ENCODE data around the gene KRTAP19-6. TPM values are rescaled to one million over a fixed set of nuclear protein-coding genes. Genes with fewer than 3 reads are reported as not detected.

KRTAP19-6 gene
- total RNA-seq, 6 experiments from 2014 or later: not detected

- DNase-seq (no peak), ATAC-seq (no peak)
- H3K4me3 ChIP-seq: no peak overlapping the region
- no peaks in the 10 kb centered on the region for H3K36me3 ChIP-seq
- H3K4me1 ChIP-seq: no peaks in the 10 kb centered on the region
- H3K27ac ChIP-seq: no peak overlapping the region
- intact Hi-C loops (cut with DNase I): no loop called here
- no peaks in the 10 kb centered on the region for H3K9me3 ChIP-seq
- TF ChIP-seq POLR2A (IDR thresholded peaks at IDR 0.05) (no peak), CTCF (IDR thresholded peaks at IDR 0.05) (no peak)
- no peaks in the 10 kb centered on the region for H3K27me3 ChIP-seq
Measured at GRCh38 chr21:30577766-30578165, 36.1 kb upstream of the KRTAP19-6 start.

- no peak for ATAC-seq
- no peak for DNase-seq
- no peak overlapping the region for H3K27ac ChIP-seq
- no peaks in the 10 kb centered on the region for H3K36me3 ChIP-seq
- no peaks in the 10 kb centered on the region for H3K27me3 ChIP-seq
- H3K9me3 ChIP-seq: no peaks in the 10 kb centered on the region
- intact Hi-C loops (cut with DNase I): no loop called here
- H3K4me1 ChIP-seq: no peaks in the 10 kb centered on the region
- H3K4me3 ChIP-seq: no peak overlapping the region
- TF ChIP-seq CTCF (IDR thresholded peaks at IDR 0.05): no peak
- no peak for TF ChIP-seq POLR2A (IDR thresholded peaks at IDR 0.05)
Measured at GRCh38 chr21:30567617-30568016, 26.0 kb upstream of the KRTAP19-6 start.

- H3K27ac ChIP-seq: no peak overlapping the region
- intact Hi-C loops (cut with DNase I): no loop called here
- H3K4me3 ChIP-seq: no peak overlapping the region
- ATAC-seq: no peak
- H3K4me1 ChIP-seq: no peaks in the 10 kb centered on the region
- no peaks in the 10 kb centered on the region for H3K27me3 ChIP-seq
- no peaks in the 10 kb centered on the region for H3K36me3 ChIP-seq
- TF ChIP-seq POLR2A (IDR thresholded peaks at IDR 0.05): no peak
- TF ChIP-seq CTCF (IDR thresholded peaks at IDR 0.05): no peak
- no peak for DNase-seq
- 70% methylated on average over 2 of the region's 2 CpGs for WGBS (ENCODE audit: insufficient coverage, low coverage, low lambda C conversion rate, missing lambda C conversion rate)
- H3K9me3 ChIP-seq: no peaks in the 10 kb centered on the region
Measured at GRCh38 chr21:30563630-30564029, 22.0 kb upstream of the KRTAP19-6 start.

- Histone ChIP-seq H3K4me3 (no peak overlapping the region), H3K27ac (no peak overlapping the region), H3K9me3 (no peaks in the 10 kb centered on the region), H3K27me3 (no peaks in the 10 kb centered on the region), H3K4me1 (no peaks in the 10 kb centered on the region), H3K36me3 (no peaks in the 10 kb centered on the region)
- ATAC-seq: no peak
- TF ChIP-seq POLR2A (IDR thresholded peaks at IDR 0.05) (no peak), CTCF (IDR thresholded peaks at IDR 0.05) (no peak)
- intact Hi-C loops (cut with DNase I): no loop called here
- WGBS (ENCODE audit: insufficient coverage, low coverage, low lambda C conversion rate, missing lambda C conversion rate): 47% methylated on average over 6 of the region's 6 CpGs
- no peak for DNase-seq
Measured at GRCh38 chr21:30563072-30563471, 21.4 kb upstream of the KRTAP19-6 start.

GRCh38 chr21:30561957-30562356, 20.3 kb upstream of the KRTAP19-6 start:
- TF ChIP-seq POLR2A (IDR thresholded peaks at IDR 0.05) (no peak), CTCF (IDR thresholded peaks at IDR 0.05) (no peak)
- intact Hi-C loops (cut with DNase I): no loop called here
- no peak for DNase-seq
- Histone ChIP-seq H3K4me3 (no peak overlapping the region), H3K4me1 (no peaks in the 10 kb centered on the region), H3K36me3 (no peaks in the 10 kb centered on the region), H3K9me3 (no peaks in the 10 kb centered on the region), H3K27ac (no peak overlapping the region), H3K27me3 (no peaks in the 10 kb centered on the region)
- WGBS (ENCODE audit: insufficient coverage, low coverage, low lambda C conversion rate, missing lambda C conversion rate): 64% methylated on average over 2 of the region's 2 CpGs
- no peak for ATAC-seq

Data from right lobe of liver (tissue), 6 donors.